OCI-LY3 (cell line): ENCODE measurements around the gene ARSD.

Source experiments
- CTCF ChIP-seq: fragments of 200-600, 300-600 bp; sonication (generic); IDR thresholded peaks from 2 replicates; pipeline ENCODE4 v1.5.1; 2014; ENCODE audit warnings: antibody characterized with exemption, low read length, low read depth
- EZH2phosphoT487 ChIP-seq: fragments of 200-600 bp; shearing (Covaris generic); IDR thresholded peaks from 2 replicates; pipeline ENCODE4 v1.6.1; 2018; ENCODE audit warnings: antibody characterized with exemption, mixed run types, low read depth

GRCh38 chrX:2921193-2921592, 7.9 kb downstream of the ARSD start:
- no peak for TF ChIP-seq CTCF
- TF ChIP-seq EZH2phosphoT487: no peak
